Stimulated activated CD8-positive, alpha-beta memory T cell treated with anti-CD3 and anti-CD28 coated beads, Interleukin-12 subunit alpha, Interleukin-12 subunit beta, amount 100 ng/mL, for 1 hour (primary cell): ENCODE data around the gene RIPPLY3.

Experiments
- DNase-seq: peaks from one replicate; pipeline ENCODE4 v3.0.0-alpha.2; 2020; ENCODE audit warnings: low read depth

RIPPLY3 gene

GRCh38 chr21:37006486-37007291, at the start of gene RIPPLY3:
Gene RIPPLY3, plus strand, starts transcription at chr21:37006702. Its CDS starts 71 bp downstream, at chr21:37006773.
- DNase-seq = no peak

GRCh38 chr21:36959020-36959835, 47.3 kb upstream of the RIPPLY3 start:
- no peak for DNase-seq

GRCh38 chr21:36960676-36961284, 45.7 kb upstream of the RIPPLY3 start:
- DNase-seq = no peak

GRCh38 chr21:36962098-36962780, 44.3 kb upstream of the RIPPLY3 start:
- DNase-seq = no peak

- no peak for DNase-seq
Measured at GRCh38 chr21:36964398-36964797, 42.1 kb upstream of the RIPPLY3 start.

GRCh38 chr21:36964827-36965719, 41.4 kb upstream of the RIPPLY3 start:
- no peak for DNase-seq

- no peak for DNase-seq
Measured at GRCh38 chr21:36965720-36966065, 40.8 kb upstream of the RIPPLY3 start.

GRCh38 chr21:36966066-36966820, 40.3 kb upstream of the RIPPLY3 start, which contains the start of gene HLCS:
Gene HLCS, minus strand, starts transcription at chr21:36966669. Its CDS starts 31 bp downstream, at chr21:36966638.
- peak; percentile 47 for DNase-seq

GRCh38 chr21:36966821-36967768, 39.4 kb upstream of the RIPPLY3 start:
- DNase-seq = no peak

- DNase-seq = no peak
Measured at GRCh38 chr21:36968414-36968813, 38.1 kb upstream of the RIPPLY3 start.

GRCh38 chr21:36968976-36969375, 37.5 kb upstream of the RIPPLY3 start:
- DNase-seq = no peak

GRCh38 chr21:36973986-36974850, 32.3 kb upstream of the RIPPLY3 start:
- DNase-seq = no peak

- no peak for DNase-seq
Measured at GRCh38 chr21:36974851-36975192, 31.7 kb upstream of the RIPPLY3 start.

GRCh38 chr21:36976228-36976861, 30.2 kb upstream of the RIPPLY3 start:
- no peak for DNase-seq

- DNase-seq = no peak
Measured at GRCh38 chr21:36976882-36977651, 29.4 kb upstream of the RIPPLY3 start.

- no peak for DNase-seq
Measured at GRCh38 chr21:36980280-36981048, 26.0 kb upstream of the RIPPLY3 start.
